Umbilical cord (tissue), 2 donors: ENCODE measurements around the gene PNMA8B. TPM values are rescaled to one million over a fixed set of nuclear protein-coding genes. Genes with fewer than 3 reads are reported as not detected.

ENCODE experiments used
- DNase-seq: peaks from one replicate; pipeline ENCODE4 v3.0.0-alpha.2; 2015; ENCODE audit warnings: low spot score
- total RNA-seq: library from RNA; depleted of rRNA; stranded (reverse); fragments of >200 nt; gene quantifications from one replicate; pipeline ENCODE4 v1.2.3, GENCODE V29; 2014; ENCODE audit warnings: low replicate concordance; ENCODE audit not compliant: insufficient read depth

PNMA8B gene
- total RNA-seq, 1 donor from 2014 or later, result 3.1 TPM

- DNase-seq, result peak; percentile 81
Observed at GRCh38 chr19:46487802-46488445, 7.7 kb downstream of the PNMA8B start.

- no peak for DNase-seq
Observed at GRCh38 chr19:46487178-46487801, 8.4 kb downstream of the PNMA8B start.

GRCh38 chr19:46486358-46486757 lies 9.3 kb downstream of the PNMA8B start:
- no peak for DNase-seq

- no peak for DNase-seq
Observed at GRCh38 chr19:46484656-46485055, 11.0 kb downstream of the PNMA8B start.

GRCh38 chr19:46482631-46483030 lies 13.0 kb downstream of the PNMA8B start:
- no peak for DNase-seq

- DNase-seq, result peak; percentile 84
Observed at GRCh38 chr19:46481947-46482346, 13.7 kb downstream of the PNMA8B start.

GRCh38 chr19:46481223-46481848 lies 14.3 kb downstream of the PNMA8B start:
- peak; percentile 55 for DNase-seq

- peak; percentile 94 for DNase-seq
Observed at GRCh38 chr19:46480415-46480814, 15.3 kb downstream of the PNMA8B start.

GRCh38 chr19:46478356-46478986 lies 17.2 kb downstream of the PNMA8B start:
- DNase-seq, result no peak

- no peak for DNase-seq
Observed at GRCh38 chr19:46475986-46476385, 19.7 kb downstream of the PNMA8B start.

- DNase-seq, result no peak
Observed at GRCh38 chr19:46474211-46474610, 21.5 kb downstream of the PNMA8B start.

GRCh38 chr19:46472592-46472991 lies 23.1 kb downstream of the PNMA8B start:
- DNase-seq, result no peak

- DNase-seq, result no peak
Observed at GRCh38 chr19:46471811-46472543, 23.7 kb downstream of the PNMA8B start.

GRCh38 chr19:46471116-46471733 lies 24.4 kb downstream of the PNMA8B start, which contains the start of gene PNMA8A:
PNMA8A (minus strand) TSS chr19:46471563; CDS start chr19:46471035, 528 bp downstream.
- peak; percentile 88 for DNase-seq

GRCh38 chr19:46470376-46470775 lies 25.3 kb downstream of the PNMA8B start:
- no peak for DNase-seq

- no peak for DNase-seq
Observed at GRCh38 chr19:46469541-46470185, 26.0 kb downstream of the PNMA8B start.

GRCh38 chr19:46466536-46467196 lies 29.0 kb downstream of the PNMA8B start:
- DNase-seq, result peak; percentile 57

GRCh38 chr19:46463516-46463915 lies 32.2 kb downstream of the PNMA8B start:
- no peak for DNase-seq

- no peak for DNase-seq
Observed at GRCh38 chr19:46461537-46461936, 34.1 kb downstream of the PNMA8B start.

- no peak for DNase-seq
Observed at GRCh38 chr19:46460981-46461380, 34.7 kb downstream of the PNMA8B start.
